ENCODE data around the gene MORN5. TPM values are rescaled to one million over a fixed set of nuclear protein-coding genes. Genes with fewer than 3 reads are reported as not detected.

The MORN5 gene
- total and polyA plus RNA-seq, 10 of the 15 experiments (the other 5 are each of a cell fraction or from before 2014, with no cell fraction given) = not detected

DNA sequence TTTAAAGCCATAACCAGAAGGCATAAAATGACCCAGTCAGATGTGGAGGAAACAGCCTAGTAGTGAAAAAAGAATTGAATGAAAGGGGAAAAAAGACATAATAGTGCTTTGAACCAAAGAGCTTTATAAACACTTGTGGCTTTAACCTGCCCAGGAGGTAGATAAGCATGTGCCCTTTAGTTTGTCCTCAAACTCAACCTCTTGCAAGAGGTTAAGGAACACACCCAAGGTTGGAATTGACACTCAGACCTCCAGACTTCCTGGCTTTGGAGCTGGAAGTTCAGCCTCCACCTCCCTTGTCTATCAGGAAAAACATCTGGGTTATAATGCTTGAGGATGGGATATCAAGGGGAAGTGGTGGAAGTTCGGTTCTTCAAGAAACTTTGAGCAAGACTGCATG is 16.4 kb upstream of the MORN5 start:
- H3K36me3 ChIP-seq (ENCODE audit: control insufficient read depth in 2 of 2, insufficient read depth in 2 of 2, low read length in 1 of 2) = peaks cover 3 to 17% of the 10 kb centered on the region in 2 experiments
- RAD21 ChIA-PET (ENCODE audit: unreplicated experiment) = no interaction called here
- no peaks in the 10 kb centered on the region for H3K9me3 ChIP-seq (replicated peaks; ENCODE audit: control insufficient read depth, insufficient read depth, low read length)
- WGBS (ENCODE audit: insufficient coverage, insufficient replicate concordance, low lambda C conversion rate, missing lambda C conversion rate) = 85% methylated on average over 1 of the region's 1 CpG
- POLR2A ChIA-PET = no interaction called here
- TF ChIP-seq MTA2 (IDR thresholded peaks at IDR 0.05; ENCODE audit: low read depth) (no peak), EZH2 (IDR thresholded peaks at IDR 0.05; ENCODE audit: borderline replicate concordance, control insufficient read depth, low read depth, low read length) (no peak), RBBP5 (conservative IDR thresholded peaks at IDR 0.05) (no peak)
- H4K20me1 ChIP-seq (ENCODE audit: control insufficient read depth, insufficient read depth) = no peaks in the 10 kb centered on the region
- FAIRE-seq = no peak
- SMC1A ChIA-PET (ENCODE audit: uncharacterized antibody, unreplicated experiment) = no interaction called here
- no peaks in the 10 kb centered on the region for H3K27me3 ChIP-seq (replicated peaks in 1 of 2; ENCODE audit: control insufficient read depth in 2 of 2, insufficient read depth in 2 of 2, low read length in 1 of 2)
- no peak overlapping the region for H3K9ac ChIP-seq (ENCODE audit: control insufficient read depth, insufficient read depth, low read length)
- in situ Hi-C loops (cut with MboI) = no loop called here
- H3K4me2 ChIP-seq (ENCODE audit: control insufficient read depth, insufficient read depth) = no peak overlapping the region
- CTCF ChIA-PET = interaction anchor here (1.1 to 5.8 kb wide), 4 partner anchors 9 to 18 kb away, joined by 3 to 43 read pairs (median 14); partner anchors contain the start of genes MORN5 and NDUFA8
- intact Hi-C loops (cut with micrococcal nuclease; ENCODE audit: unreplicated experiment) = no loop called here
- no peaks in the 10 kb centered on the region for H3K4me1 ChIP-seq (ENCODE audit: control insufficient read depth, insufficient read depth, low read length)
- DNase-seq (ENCODE audit: low read depth, low spot score) = no peak
- no peaks in the 10 kb centered on the region for H3K79me2 ChIP-seq (ENCODE audit: control insufficient read depth, insufficient read depth, low read length)
- H3K4me3 ChIP-seq = no peak overlapping the region
- H3K27ac ChIP-seq (ENCODE audit: control insufficient read depth, insufficient read depth) = no peak overlapping the region
- BruUV-seq (replicated peaks) = no TSS peak
- H2AFZ ChIP-seq (ENCODE audit: control insufficient read depth, low read depth, low read length) = no peak overlapping the region
- ATAC-seq = no peak

DNA sequence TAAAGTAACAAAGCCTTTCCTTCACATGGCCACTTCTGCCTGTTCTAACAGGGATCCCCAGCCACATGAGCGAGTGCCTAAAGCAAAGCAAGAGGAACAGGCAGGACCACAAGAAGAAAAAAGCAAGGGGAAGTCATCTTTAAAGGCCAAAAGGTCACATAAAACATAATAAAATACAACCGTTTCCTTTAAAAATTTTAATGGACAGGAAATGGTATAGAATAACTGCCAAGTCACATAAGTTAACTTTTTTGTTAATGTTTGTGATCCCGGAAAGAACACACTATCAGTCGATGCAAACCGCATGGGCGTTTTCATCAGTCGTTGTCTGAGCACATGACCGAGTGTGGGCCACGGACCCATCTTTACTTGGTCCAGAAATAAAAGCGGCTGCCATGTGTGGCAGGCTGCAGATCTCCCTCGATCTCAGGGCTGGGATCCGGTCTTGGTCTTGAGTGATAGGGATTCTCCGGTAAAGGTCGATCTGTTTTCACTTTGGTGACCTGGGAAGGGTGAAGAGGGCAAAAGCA is 15.8 kb upstream of the MORN5 start:
- DNase-seq (ENCODE audit: low read depth, low spot score) = no peak
- FAIRE-seq = no peak
- Histone ChIP-seq H2AFZ (ENCODE audit: control insufficient read depth, low read depth, low read length) (no peak overlapping the region), H3K4me1 (ENCODE audit: control insufficient read depth, insufficient read depth, low read length) (no peaks in the 10 kb centered on the region), H3K79me2 (ENCODE audit: control insufficient read depth, insufficient read depth, low read length) (no peaks in the 10 kb centered on the region), H3K27ac (ENCODE audit: control insufficient read depth, insufficient read depth) (no peak overlapping the region), H3K27me3 (replicated peaks in 1 of 2; ENCODE audit: control insufficient read depth in 2 of 2, insufficient read depth in 2 of 2, low read length in 1 of 2) (no peaks in the 10 kb centered on the region), H3K4me3 (no peak overlapping the region), H4K20me1 (ENCODE audit: control insufficient read depth, insufficient read depth) (no peaks in the 10 kb centered on the region), H3K9ac (ENCODE audit: control insufficient read depth, insufficient read depth, low read length) (no peak overlapping the region), H3K36me3 (ENCODE audit: control insufficient read depth in 2 of 2, insufficient read depth in 2 of 2, low read length in 1 of 2) (peaks cover 3 to 20% of the 10 kb centered on the region in 2 experiments), H3K9me3 (replicated peaks; ENCODE audit: control insufficient read depth, insufficient read depth, low read length) (no peaks in the 10 kb centered on the region), H3K4me2 (ENCODE audit: control insufficient read depth, insufficient read depth) (no peak overlapping the region)
- ChIA-PET POLR2A (no interaction called here), RAD21 (ENCODE audit: unreplicated experiment) (no interaction called here), SMC1A (ENCODE audit: uncharacterized antibody, unreplicated experiment) (interaction anchor here (1.2 kb wide), 1 partner anchor 11 kb away, joined by 4 read pairs; no protein-coding TSS in a partner anchor), CTCF (interaction anchor here (1.2 to 5.8 kb wide), 4 partner anchors 8 to 206 kb away, joined by 5 to 43 read pairs (median 16); partner anchors contain the start of genes MORN5 and NDUFA8)
- intact Hi-C loops (cut with micrococcal nuclease; ENCODE audit: unreplicated experiment) = no loop called here
- no peak for ATAC-seq
- BruUV-seq (replicated peaks) = no TSS peak
- in situ Hi-C loops (cut with MboI) = no loop called here
- WGBS (ENCODE audit: insufficient coverage, insufficient replicate concordance, low lambda C conversion rate, missing lambda C conversion rate) = 96% methylated on average over 14 of the region's 14 CpGs
- TF ChIP-seq SUZ12 (IDR thresholded peaks at IDR 0.05; ENCODE audit: unreplicated experiment) (no peak), CBFB (IDR thresholded peaks at IDR 0.05; ENCODE audit: low read depth) (no peak), HDGF (IDR thresholded peaks at IDR 0.05) (no peak), PAX8 (IDR thresholded peaks at IDR 0.05) (no peak), SMARCA5 (IDR thresholded peaks at IDR 0.05) (no peak), KLF5 (IDR thresholded peaks at IDR 0.05; ENCODE audit: partially characterized antibody) (no peak), CHD1 (IDR thresholded peaks at IDR 0.05; ENCODE audit: low read depth, low read length) (no peak), NBN (IDR thresholded peaks at IDR 0.05) (no peak)
- TF ChIP-seq, protein P1, sequence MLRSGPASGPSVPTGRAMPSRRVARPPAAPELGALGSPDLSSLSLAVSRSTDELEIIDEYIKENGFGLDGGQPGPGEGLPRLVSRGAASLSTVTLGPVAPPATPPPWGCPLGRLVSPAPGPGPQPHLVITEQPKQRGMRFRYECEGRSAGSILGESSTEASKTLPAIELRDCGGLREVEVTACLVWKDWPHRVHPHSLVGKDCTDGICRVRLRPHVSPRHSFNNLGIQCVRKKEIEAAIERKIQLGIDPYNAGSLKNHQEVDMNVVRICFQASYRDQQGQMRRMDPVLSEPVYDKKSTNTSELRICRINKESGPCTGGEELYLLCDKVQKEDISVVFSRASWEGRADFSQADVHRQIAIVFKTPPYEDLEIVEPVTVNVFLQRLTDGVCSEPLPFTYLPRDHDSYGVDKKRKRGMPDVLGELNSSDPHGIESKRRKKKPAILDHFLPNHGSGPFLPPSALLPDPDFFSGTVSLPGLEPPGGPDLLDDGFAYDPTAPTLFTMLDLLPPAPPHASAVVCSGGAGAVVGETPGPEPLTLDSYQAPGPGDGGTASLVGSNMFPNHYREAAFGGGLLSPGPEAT (IDR thresholded peaks at IDR 0.05; ENCODE audit: low read depth) = no peak

Data from GM12878 (cell line).